Measurements from ENCODE around the gene ZDHHC17.
A peak's percentile ranks its signal among the peaks of the same experiment; 100 is the strongest.
"Not testable (repeated sequence)": the region's sequence is repeated elsewhere in the genome, so short reads cannot be mapped to it uniquely, and the experiment has no call there.

ZDHHC17 gene

DNA sequence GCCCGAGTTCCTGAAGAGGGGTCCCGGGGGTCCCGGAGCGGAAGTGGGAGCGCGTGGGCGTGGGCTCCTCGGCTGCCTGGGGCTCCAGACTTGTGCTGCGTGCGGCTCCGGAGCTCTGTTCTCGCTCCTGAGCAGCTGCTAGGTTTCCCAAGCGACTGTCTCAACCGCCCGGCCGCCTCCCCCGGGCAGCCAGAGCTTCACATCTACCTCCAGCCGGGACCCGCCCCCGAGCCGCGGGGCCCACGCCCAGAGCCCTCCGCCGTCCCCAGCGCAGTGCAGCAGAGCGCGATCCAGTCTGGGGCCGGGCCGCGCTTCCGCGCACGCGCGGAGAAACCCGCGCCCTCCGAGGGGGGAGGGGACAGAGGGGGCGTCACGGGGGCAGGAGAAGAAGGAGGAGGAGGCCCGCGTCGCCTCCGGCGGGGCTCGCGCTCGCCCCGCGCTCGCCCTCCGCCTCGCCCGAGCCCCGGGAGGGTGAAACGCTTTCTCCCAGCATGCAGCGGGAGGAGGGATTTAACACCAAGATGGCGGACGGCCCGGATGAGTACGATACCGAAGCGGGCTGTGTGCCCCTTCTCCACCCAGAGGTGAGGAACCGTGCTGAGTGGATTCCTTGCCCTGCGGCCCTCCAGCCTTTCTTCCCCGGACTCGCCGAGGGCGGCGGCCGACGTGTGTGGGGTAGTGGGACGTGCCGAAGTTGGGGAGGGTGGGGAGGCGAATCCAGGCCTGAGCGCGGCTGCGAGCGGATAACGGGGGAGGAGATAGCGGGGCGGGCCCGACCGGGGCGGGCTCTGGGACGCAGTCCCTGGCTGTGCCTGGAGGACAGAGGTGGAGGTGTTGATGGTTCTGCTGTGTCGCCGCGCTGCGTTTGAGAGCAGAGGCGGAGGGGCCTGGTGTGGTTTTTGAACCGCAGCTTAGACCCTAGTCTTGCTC is at the start of gene ZDHHC17:
Gene ZDHHC17 (plus strand): TSS at position 370 of the 930 bp plus-strand sequence. CDS start 122 bp downstream, at position 492.
- peak; percentile 94 to 95 for DNase-seq

- DNase-seq = no peak
Observed at GRCh38 chr12:76714415-76714814, 49.5 kb upstream of the ZDHHC17 start.

DNA sequence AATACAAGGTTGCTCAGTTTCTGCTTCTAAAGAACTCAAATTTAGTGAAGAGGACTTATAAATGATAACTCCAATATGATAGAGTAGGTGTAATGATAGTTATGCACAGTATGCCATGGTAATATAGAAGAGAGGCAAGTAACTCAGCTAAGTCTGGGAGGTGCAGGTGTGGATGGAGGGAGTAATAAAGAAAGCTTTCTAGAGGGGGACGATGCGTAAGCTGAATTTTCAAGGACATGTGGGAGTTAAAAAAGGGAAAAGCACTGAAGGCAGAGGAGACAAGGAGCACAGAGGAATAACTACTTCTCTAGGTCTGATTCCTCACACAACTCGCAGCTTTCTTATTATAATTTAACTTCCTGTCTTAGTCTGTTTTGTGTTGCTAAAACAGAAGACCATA is 49.1 kb upstream of the ZDHHC17 start:
- DNase-seq = no peak

DNA sequence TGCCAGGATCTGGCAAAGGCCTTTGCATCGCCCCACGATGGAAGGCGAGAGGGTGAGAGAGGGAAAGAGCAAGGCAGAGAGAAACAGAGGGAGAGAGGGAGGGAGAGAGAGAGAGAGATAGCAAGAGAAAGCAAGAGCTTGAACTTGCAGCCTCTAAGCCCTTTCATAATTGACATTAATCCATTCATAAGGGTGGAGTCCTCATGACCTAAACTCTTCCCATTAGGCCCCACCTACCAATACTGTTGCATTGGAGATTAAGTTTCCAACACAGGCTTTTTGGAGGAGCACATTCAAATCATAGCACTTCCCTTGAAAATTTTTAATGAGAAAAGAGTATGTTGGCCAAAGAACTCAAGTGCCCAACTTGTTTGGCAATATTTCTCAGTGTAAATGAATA is 48.6 kb upstream of the ZDHHC17 start:
- no peak for DNase-seq

- no peak for DNase-seq
Observed at GRCh38 chr12:76717314-76717713, 46.6 kb upstream of the ZDHHC17 start.

- no peak for DNase-seq
Observed at GRCh38 chr12:76719171-76720041, 44.5 kb upstream of the ZDHHC17 start.

GRCh38 chr12:76720068-76720467 is 43.8 kb upstream of the ZDHHC17 start:
- DNase-seq = no peak

GRCh38 chr12:76726626-76727025 is 37.3 kb upstream of the ZDHHC17 start:
- DNase-seq = no peak

GRCh38 chr12:76732188-76732587 is 31.7 kb upstream of the ZDHHC17 start:
- DNase-seq = not testable (repeated sequence)

GRCh38 chr12:76737689-76738088 is 26.2 kb upstream of the ZDHHC17 start:
- DNase-seq = not testable (repeated sequence)

DNA sequence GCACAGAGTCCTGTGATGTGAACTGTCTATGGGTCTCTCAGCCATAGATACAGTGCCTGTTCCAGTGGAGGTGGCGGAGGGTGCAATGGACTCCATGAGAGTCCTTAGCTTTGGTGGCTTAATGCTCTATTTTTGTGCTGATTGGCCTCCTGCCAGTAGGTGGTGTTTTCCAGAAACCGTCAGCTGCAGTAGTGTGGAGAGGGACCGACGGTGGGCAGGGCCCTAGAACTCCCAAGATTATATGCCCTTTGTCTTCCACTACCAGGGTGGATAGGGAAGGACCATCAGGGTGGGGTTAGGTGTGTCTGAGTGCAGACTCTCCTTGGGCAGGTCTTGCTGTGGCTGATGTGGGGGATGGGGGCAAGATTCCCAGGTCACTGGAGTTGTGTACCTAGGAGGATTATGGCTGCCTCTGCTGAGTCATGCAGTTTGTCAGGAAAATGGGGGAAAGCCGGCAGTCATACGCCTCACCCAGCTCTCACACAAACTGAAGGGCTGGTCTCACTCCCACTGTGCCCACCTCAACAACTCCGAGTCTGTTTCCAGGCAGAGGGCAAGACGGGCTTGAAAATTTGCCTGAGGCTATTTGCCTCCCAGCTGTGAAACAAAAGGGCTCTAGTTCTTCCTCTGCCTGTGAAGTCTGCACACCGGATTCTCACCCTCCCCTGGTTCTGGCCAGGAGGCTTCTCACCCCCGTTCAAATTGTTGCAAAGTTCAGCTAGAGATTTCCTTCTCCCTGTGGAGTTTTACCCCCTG is 24.9 kb upstream of the ZDHHC17 start:
- no peak for DNase-seq

GRCh38 chr12:76739896-76740295 is 24.0 kb upstream of the ZDHHC17 start:
- no peak for DNase-seq

DNA sequence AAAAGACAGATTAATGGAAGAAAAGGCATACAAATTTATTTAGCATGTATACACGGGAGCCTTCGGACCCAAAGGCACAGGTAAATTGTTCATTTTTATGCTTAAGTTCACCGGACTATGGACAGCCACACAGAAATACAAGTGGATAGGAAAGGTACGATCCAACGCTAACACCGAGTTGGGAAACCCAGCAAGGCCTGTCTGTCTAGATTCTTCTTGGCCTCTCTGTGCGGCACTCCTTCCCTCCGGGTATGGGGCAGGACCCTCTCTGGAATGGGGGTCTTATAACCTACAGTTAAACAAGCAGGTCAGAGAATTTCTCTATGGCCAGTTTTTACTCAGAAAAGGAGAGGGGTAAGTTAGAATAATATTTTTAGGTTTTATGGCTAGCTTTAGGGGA is 23.4 kb upstream of the ZDHHC17 start:
- no peak for DNase-seq

- no peak for DNase-seq
Observed at GRCh38 chr12:76745343-76745742, 18.6 kb upstream of the ZDHHC17 start.

DNA sequence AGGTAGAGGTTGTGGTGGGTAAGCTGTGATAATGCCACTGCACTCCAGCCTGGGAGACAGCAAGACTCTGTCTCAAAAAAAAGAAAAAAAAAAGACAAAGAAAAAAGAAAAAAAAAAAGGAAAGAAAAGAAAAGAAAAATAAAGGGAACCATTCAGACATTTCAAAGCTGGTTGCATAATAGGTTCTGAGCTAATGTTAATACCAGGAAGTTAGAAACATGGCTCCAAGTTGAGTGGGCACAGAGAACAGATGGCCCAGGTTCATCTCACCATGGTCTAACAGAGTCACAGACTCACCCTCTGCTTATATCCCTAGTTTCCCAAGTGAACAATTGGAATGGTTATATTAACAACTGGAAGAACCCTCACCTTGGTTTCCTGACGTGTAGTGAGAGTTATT is 17.4 kb upstream of the ZDHHC17 start:
- no peak for DNase-seq

- no peak for DNase-seq
Observed at GRCh38 chr12:76747245-76747644, 16.7 kb upstream of the ZDHHC17 start.

GRCh38 chr12:76755829-76756379 is 8.0 kb upstream of the ZDHHC17 start:
- no peak for DNase-seq

GRCh38 chr12:76757694-76758093 is 6.2 kb upstream of the ZDHHC17 start:
- DNase-seq = no peak

DNA sequence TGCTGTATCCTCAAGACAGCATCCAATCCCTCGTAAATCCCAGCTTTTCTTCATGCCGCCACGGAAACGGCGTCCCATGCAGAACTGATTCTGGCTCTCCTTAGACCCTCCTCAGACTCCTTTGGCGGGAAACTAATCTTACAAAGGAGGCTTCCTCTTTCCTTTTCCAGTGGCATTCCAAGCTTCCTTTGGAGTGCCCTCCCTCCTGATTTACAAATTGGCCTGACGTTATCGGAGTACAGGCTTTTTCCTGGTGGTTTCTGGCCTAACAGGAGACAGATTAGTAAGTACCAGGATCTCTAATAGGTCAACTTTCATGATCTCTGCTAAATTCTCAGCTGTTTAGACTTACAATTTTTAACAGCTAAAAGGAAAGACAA is 1.3 kb upstream of the ZDHHC17 start:
- no peak for DNase-seq

DNA sequence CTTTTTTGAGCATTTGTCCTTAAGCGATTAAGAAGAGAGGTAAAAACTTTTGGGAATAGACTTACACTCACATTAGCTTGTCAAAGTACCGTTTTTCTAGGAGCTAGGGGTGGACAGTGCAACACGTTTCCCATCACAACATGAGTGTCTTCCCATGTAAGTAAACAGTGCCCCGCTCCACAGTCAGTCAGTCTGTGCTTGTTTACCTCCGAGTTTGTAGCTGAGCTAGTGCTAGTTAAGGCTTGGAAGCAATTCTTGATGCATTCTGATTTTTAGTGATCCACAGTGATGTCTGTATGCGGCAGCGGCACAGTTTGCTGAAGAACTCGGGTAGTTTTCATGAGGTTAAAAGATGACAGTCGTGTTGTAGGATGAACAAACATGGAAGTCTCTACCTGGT is 941 bp downstream of the ZDHHC17 start:
- DNase-seq = peak in 1 of 2 donors; percentile 10

- DNase-seq = no peak
Observed at GRCh38 chr12:76765598-76765997, 1.7 kb downstream of the ZDHHC17 start.

GRCh38 chr12:76766161-76766560 is 2.2 kb downstream of the ZDHHC17 start:
- no peak for DNase-seq

DNA sequence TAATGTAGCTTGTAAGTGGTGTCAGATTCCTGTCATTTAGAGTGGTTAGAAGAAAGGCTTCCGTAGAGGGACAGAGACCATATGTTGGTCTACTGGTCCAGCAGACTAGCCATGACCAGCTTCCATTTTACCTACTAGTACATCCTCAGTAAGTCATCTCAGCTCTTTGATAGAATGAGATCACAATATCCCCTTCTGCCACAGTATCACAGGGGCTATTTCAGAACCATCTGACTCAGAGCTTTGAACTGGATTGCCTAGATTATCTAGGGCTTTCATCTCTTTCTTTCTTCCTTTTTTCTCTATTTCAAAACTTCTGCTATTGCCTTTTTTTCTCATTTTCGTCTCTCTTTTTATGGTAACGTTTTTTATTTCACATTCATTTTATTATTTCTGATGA is 4.7 kb downstream of the ZDHHC17 start:
- no peak for DNase-seq
